ENCODE measurements around the gene IMMP1L.

DNA sequence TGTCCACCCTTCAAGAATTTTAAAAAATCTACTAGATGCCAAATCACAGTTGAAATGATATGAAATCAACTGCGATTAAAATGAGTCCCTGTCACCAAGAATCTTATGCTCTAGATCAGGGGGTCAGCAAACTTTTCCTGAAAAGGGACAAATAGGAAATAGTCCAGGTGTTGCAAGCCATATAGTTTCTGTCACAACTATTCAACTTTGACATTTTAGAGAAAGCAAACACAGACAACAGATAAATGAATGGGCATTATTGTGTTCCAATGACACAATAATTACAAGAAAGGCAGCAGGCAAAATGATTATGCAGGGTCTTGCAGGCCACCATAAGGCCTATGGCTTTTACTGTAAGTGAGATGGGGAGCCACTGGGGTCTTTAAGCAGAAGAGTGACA lies 58.6 kb downstream of the IMMP1L start:
- TF ChIP-seq, protein P1, sequence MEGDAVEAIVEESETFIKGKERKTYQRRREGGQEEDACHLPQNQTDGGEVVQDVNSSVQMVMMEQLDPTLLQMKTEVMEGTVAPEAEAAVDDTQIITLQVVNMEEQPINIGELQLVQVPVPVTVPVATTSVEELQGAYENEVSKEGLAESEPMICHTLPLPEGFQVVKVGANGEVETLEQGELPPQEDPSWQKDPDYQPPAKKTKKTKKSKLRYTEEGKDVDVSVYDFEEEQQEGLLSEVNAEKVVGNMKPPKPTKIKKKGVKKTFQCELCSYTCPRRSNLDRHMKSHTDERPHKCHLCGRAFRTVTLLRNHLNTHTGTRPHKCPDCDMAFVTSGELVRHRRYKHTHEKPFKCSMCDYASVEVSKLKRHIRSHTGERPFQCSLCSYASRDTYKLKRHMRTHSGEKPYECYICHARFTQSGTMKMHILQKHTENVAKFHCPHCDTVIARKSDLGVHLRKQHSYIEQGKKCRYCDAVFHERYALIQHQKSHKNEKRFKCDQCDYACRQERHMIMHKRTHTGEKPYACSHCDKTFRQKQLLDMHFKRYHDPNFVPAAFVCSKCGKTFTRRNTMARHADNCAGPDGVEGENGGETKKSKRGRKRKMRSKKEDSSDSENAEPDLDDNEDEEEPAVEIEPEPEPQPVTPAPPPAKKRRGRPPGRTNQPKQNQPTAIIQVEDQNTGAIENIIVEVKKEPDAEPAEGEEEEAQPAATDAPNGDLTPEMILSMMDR (IDR thresholded peaks at IDR 0.05), result no peak
- TF ChIP-seq POLR2A (IDR thresholded peaks at IDR 0.05), result no peak
